SIG-M5 treated with dmso at 0.1 percent for 504 hours (cell line): ENCODE measurements around the gene TXN.
"Not testable (repeated sequence)": the region's sequence is repeated elsewhere in the genome, so short reads cannot be mapped to it uniquely, and the experiment has no call there.

ENCODE experiments used
- DNase-seq: peaks from one replicate; lab custom pipeline; 2025; ENCODE audit not compliant: unreplicated experiment; lab: John Stamatoyannopoulos, UW

TXN gene

GRCh38 chr9:110214090-110214489, 42.2 kb downstream of the TXN start:
- DNase-seq = no peak

GRCh38 chr9:110213413-110214044, 42.8 kb downstream of the TXN start:
- no peak for DNase-seq

GRCh38 chr9:110208031-110208430, 48.3 kb downstream of the TXN start, which contains the start of gene C9orf152:
Gene C9orf152 (minus strand): TSS chr9:110208159. CDS start chr9:110207579, 580 bp downstream.
- DNase-seq = no peak

- no peak for DNase-seq
These were observed 49.2 kb downstream of the TXN start for GRCh38 chr9:110207071-110207641.

GRCh38 chr9:110206389-110206788, 49.9 kb downstream of the TXN start:
- no peak for DNase-seq

GRCh38 chr9:110205612-110206011, 50.7 kb downstream of the TXN start:
- DNase-seq = not testable (repeated sequence)

- DNase-seq = no peak
These were observed 54.1 kb downstream of the TXN start for GRCh38 chr9:110202232-110202631.

- DNase-seq = no peak
These were observed 56.7 kb downstream of the TXN start for GRCh38 chr9:110199643-110200042.

- DNase-seq = no peak
These were observed 58.0 kb downstream of the TXN start for GRCh38 chr9:110198357-110198756.

- no peak for DNase-seq
These were observed 58.7 kb downstream of the TXN start for GRCh38 chr9:110197330-110198187.

GRCh38 chr9:110196084-110196499, 60.2 kb downstream of the TXN start:
- DNase-seq = not testable (repeated sequence)
